IMR-90 (cell line): ENCODE measurements around the gene CCDC88B. TPM values are rescaled to one million over a fixed set of nuclear protein-coding genes. Genes with fewer than 3 reads are reported as not detected.

ENCODE experiments used
- ATAC-seq: fragments of 200-7000 bp; cut with Tn5 transposase; 2 replicates; pipeline ENCODE4 v1.9.1; 2020; ENCODE audit warnings: low read depth, mild to moderate bottlenecking, moderate library complexity
- BruUV-seq: library from RNA; stranded (reverse); fragments of 400-500 nt; replicated peaks from 2 replicates; lab custom pipeline; 2021; lab: Mats Ljungman, UMichigan
- CTCF ChIA-PET: fragments of 300-600 bp; formaldehyde crosslinking; extraction: SDS; loops from one replicate; lab custom pipeline; 2021; ENCODE audit warnings: antibody characterized with exemption; lab: Yijun Ruan, JAX
- POLR2A ChIA-PET: fragments of 300-600 bp; sonication (Branson Sonifier 250); formaldehyde crosslinking; loops from one replicate; lab custom pipeline; 2022; ENCODE audit warnings: antibody characterized with exemption; ENCODE audit not compliant: unreplicated experiment; lab: Charles Lee
- DNase-seq: peaks from one replicate; pipeline ENCODE4 v3.0.0; 2013
- H2AFZ ChIP-seq: replicated peaks from 2 replicates; pipeline ENCODE3; 2013; ENCODE audit warnings: low read length, mild to moderate bottlenecking; ENCODE audit not compliant: poor library complexity
- H2AK5ac ChIP-seq: 2 replicates; pipeline ENCODE4 v1.6.1; 2013; ENCODE audit warnings: low read depth, low read length, inconsistent platforms
- H2AK9ac ChIP-seq: replicated peaks from 2 replicates; pipeline ENCODE3; 2013; ENCODE audit warnings: mild to moderate bottlenecking, low read depth, low read length, moderate library complexity; ENCODE audit not compliant: poor library complexity
- H2BK120ac ChIP-seq: 2 replicates; pipeline ENCODE4 v1.6.1; 2013; ENCODE audit warnings: low read depth, low read length, inconsistent platforms
- H2BK15ac ChIP-seq: 3 replicates; pipeline ENCODE4 v1.6.1; 2013; ENCODE audit warnings: low read depth, low read length, inconsistent platforms
- H2BK20ac ChIP-seq: 2 replicates; pipeline ENCODE4 v1.6.1; 2013; ENCODE audit warnings: low read depth, mild to moderate bottlenecking, inconsistent platforms, low read length, moderate library complexity
- H2BK5ac ChIP-seq: 2 replicates; pipeline ENCODE4 v1.6.1; 2013; ENCODE audit warnings: mild to moderate bottlenecking, low read depth, low read length, inconsistent platforms; ENCODE audit not compliant: poor library complexity, severe bottlenecking
- H3K14ac ChIP-seq: replicated peaks from 2 replicates; pipeline ENCODE4 v1.6.1; 2013; ENCODE audit warnings: low read depth, low read length, inconsistent platforms
- H3K18ac ChIP-seq: 2 replicates; pipeline ENCODE4 v1.6.1; 2013; ENCODE audit warnings: low read depth, low read length, control low read depth
- H3K23ac ChIP-seq: 2 replicates; pipeline ENCODE4 v1.6.1; 2013; ENCODE audit warnings: low read depth, low read length, inconsistent platforms
- H3K27ac ChIP-seq: 2 replicates; pipeline ENCODE4 v1.5.1; 2013; ENCODE audit warnings: mild to moderate bottlenecking, control low read depth, low read length; ENCODE audit not compliant: insufficient read depth
- H3K27me3 ChIP-seq: 2 replicates; pipeline ENCODE4 v1.6.1; 2013; ENCODE audit warnings: low read length; ENCODE audit not compliant: control insufficient read depth, insufficient read depth
- H3K36me3 ChIP-seq: 2 replicates; pipeline ENCODE4 v1.6.1; 2013; ENCODE audit warnings: low read length, mixed read lengths; ENCODE audit not compliant: control insufficient read depth, insufficient read depth
- H3K4ac ChIP-seq: 2 replicates; pipeline ENCODE4 v1.6.1; 2013; ENCODE audit warnings: low read depth, low read length, inconsistent platforms
- H3K4me1 ChIP-seq: 2 replicates; pipeline ENCODE4 v1.6.1; 2013; ENCODE audit warnings: low read length, mixed read lengths; ENCODE audit not compliant: control insufficient read depth, insufficient read depth
- H3K4me2 ChIP-seq: 2 replicates; pipeline ENCODE4 v1.6.1; 2013; ENCODE audit warnings: low read depth, mild to moderate bottlenecking, control low read depth, low read length, moderate library complexity
- H3K4me3 ChIP-seq: 2 replicates; pipeline ENCODE4 v1.5.1; 2013; ENCODE audit warnings: low read depth, mild to moderate bottlenecking, control low read depth, low read length, moderate library complexity; ENCODE audit not compliant: insufficient read depth
- H3K56ac ChIP-seq: 2 replicates; pipeline ENCODE4 v1.6.1; 2013; ENCODE audit warnings: low read length, inconsistent platforms; ENCODE audit not compliant: insufficient read depth; ENCODE audit errors: extremely low read depth
- H3K79me1 ChIP-seq, 2 experiments: 2 replicates each; pipeline ENCODE4 v1.6.1; 2013; ENCODE audit warnings: low read length in 2 of 2, inconsistent platforms in 1 of 2, low read depth in 1 of 2
- H3K9ac ChIP-seq: 2 replicates; pipeline ENCODE4 v1.6.1; 2013; ENCODE audit warnings: low read depth, low read length, control low read depth
- H3K9me1 ChIP-seq: 2 replicates; pipeline ENCODE4 v1.6.1; 2013; ENCODE audit warnings: low read length, inconsistent platforms; ENCODE audit not compliant: insufficient read depth
- H3K9me3 ChIP-seq: 2 replicates; pipeline ENCODE4 v1.6.1; 2013; ENCODE audit warnings: low read length; ENCODE audit not compliant: control insufficient read depth, insufficient read depth
- H4K20me1 ChIP-seq: 2 replicates; pipeline ENCODE4 v1.6.1; 2013; ENCODE audit warnings: low read length, inconsistent platforms; ENCODE audit not compliant: insufficient read depth
- H4K5ac ChIP-seq: 2 replicates; pipeline ENCODE4 v1.6.1; 2013; ENCODE audit warnings: mild to moderate bottlenecking, low read depth, low read length, control low read depth
- H4K8ac ChIP-seq, 2 experiments: 2 replicates each; pipeline ENCODE4 v1.6.1; 2013; ENCODE audit warnings: low read depth in 2 of 2, low read length in 2 of 2, control low read depth in 1 of 2, inconsistent platforms in 1 of 2
- H4K91ac ChIP-seq: 2 replicates; pipeline ENCODE4 v1.6.1; 2013; ENCODE audit warnings: low read depth, low read length, inconsistent platforms; ENCODE audit not compliant: insufficient read depth
- BHLHE40 ChIP-seq: fragments of 150-350 bp; IDR thresholded peaks from 2 replicates; pipeline ENCODE4 v1.6.1; 2016; ENCODE audit warnings: mild to moderate bottlenecking, low read depth, low read length
- CEBPB ChIP-seq: IDR thresholded peaks from 2 replicates; pipeline ENCODE4 v1.6.1; 2012; ENCODE audit warnings: low read depth, low read length, improper control_type of control experiment
- CHD1 ChIP-seq: IDR thresholded peaks from 2 replicates; pipeline ENCODE4 v1.6.1; 2012; ENCODE audit warnings: low read depth, low read length, improper control_type of control experiment
- CTCF ChIP-seq: conservative IDR thresholded peaks from 2 replicates; pipeline ENCODE4 v1.5.1; 2012; ENCODE audit warnings: mild to moderate bottlenecking, low read depth, low read length, improper control_type of control experiment
- ELK1 ChIP-seq: fragments of 150-350 bp; IDR thresholded peaks from 2 replicates; pipeline ENCODE4 v1.6.1; 2016; ENCODE audit warnings: low read depth, mild to moderate bottlenecking, low read length, moderate library complexity, borderline replicate concordance
- FOS ChIP-seq: fragments of 150-350 bp; IDR thresholded peaks from 2 replicates; pipeline ENCODE4 v1.6.1; 2016; ENCODE audit warnings: low read depth, low read length
- MAFK ChIP-seq: IDR thresholded peaks from 2 replicates; pipeline ENCODE4 v1.6.1; 2012; ENCODE audit warnings: low read depth, low read length, improper control_type of control experiment
- MAZ ChIP-seq: IDR thresholded peaks from 2 replicates; pipeline ENCODE4 v1.6.1; 2012; ENCODE audit warnings: low read depth, mild to moderate bottlenecking, low read length, improper control_type of control experiment, moderate library complexity, borderline replicate concordance
- MXI1 ChIP-seq: IDR thresholded peaks from 2 replicates; pipeline ENCODE4 v1.6.1; 2012; ENCODE audit warnings: low read depth, mild to moderate bottlenecking, low read length, moderate library complexity, borderline replicate concordance
- NFE2L2 ChIP-seq: fragments of 150-350 bp; IDR thresholded peaks from 2 replicates; pipeline ENCODE4 v1.6.1; 2016; ENCODE audit warnings: low read depth, mild to moderate bottlenecking, low read length
- POLR2A ChIP-seq: IDR thresholded peaks from 2 replicates; pipeline ENCODE4 v1.6.1; 2012; ENCODE audit warnings: mild to moderate bottlenecking, low read depth, low read length
- RAD21 ChIP-seq: IDR thresholded peaks from 2 replicates; pipeline ENCODE4 v1.6.1; 2012; ENCODE audit warnings: low read length, improper control_type of control experiment
- RCOR1 ChIP-seq: IDR thresholded peaks from 2 replicates; pipeline ENCODE4 v1.6.1; 2012; ENCODE audit warnings: mild to moderate bottlenecking, low read length, improper control_type of control experiment; ENCODE audit not compliant: insufficient replicate concordance
- RFX5 ChIP-seq: IDR thresholded peaks from 2 replicates; pipeline ENCODE4 v1.8.0; 2012; ENCODE audit warnings: low read depth, mild to moderate bottlenecking, low read length, moderate library complexity
- SMC3 ChIP-seq: fragments of 150-350 bp; IDR thresholded peaks from 2 replicates; pipeline ENCODE4 v1.6.1; 2016; ENCODE audit warnings: low read depth, mild to moderate bottlenecking, antibody characterized with exemption, low read length, moderate library complexity
- USF2 ChIP-seq: fragments of 150-350 bp; IDR thresholded peaks from 2 replicates; pipeline ENCODE4 v1.6.1; 2017; ENCODE audit warnings: mild to moderate bottlenecking, antibody characterized with exemption, low read length, low read depth
- WGBS, 2 experiments: methylation state at CpG; one replicate each; pipeline versions ENCODE4 v1.1.5 to v1.1.7; 2013; ENCODE audit warnings: missing lambda C conversion rate in 2 of 2; ENCODE audit not compliant: insufficient read length in 1 of 2; ENCODE audit errors: extremely low coverage in 2 of 2; 5-methylcytosine and 5-hydroxymethylcytosine counted together
- dilution Hi-C: fragments of 300-500 bp; cut with HindIII; formaldehyde crosslinking; loops from one replicate; pipeline ENCODE4 v1.14.3; 2018; ENCODE audit warnings: low sequenced_read_pairs; ENCODE audit not compliant: unreplicated experiment
- in situ Hi-C: fragments of 300-500 bp; cut with MboI; formaldehyde crosslinking; loops from 3 replicates; pipeline ENCODE4 v1.14.3; 2019; ENCODE audit warnings: low sequenced_read_pairs, inconsistent platforms, mixed read lengths
- intact Hi-C: fragments of 100-400 bp; cut with micrococcal nuclease; formaldehyde crosslinking; loops from 2 replicates; pipeline ENCODE4 v1.10.0; 2022
- polyA plus RNA-seq, 3 experiments: library from polyadenylated mRNA; depleted of rRNA; stranded (reverse); fragments of >200 nt; gene quantifications; 2 replicates each; pipeline ENCODE4 v1.2.3, GENCODE V29; 2012; ENCODE audit warnings: low replicate concordance in 1 of 3
- total RNA-seq: library from RNA; depleted of rRNA; stranded (reverse); fragments of >200 nt; gene quantifications from 2 replicates; pipeline ENCODE4 v1.2.3, GENCODE V29; 2012

Gene CCDC88B
- total and polyA plus RNA-seq, 2 of the 4 experiments (the other 2 are of a cell fraction) = 1.3 to 2.5 TPM

- H3K27ac ChIP-seq = no peak overlapping the region
- no peaks in the 10 kb centered on the region for H3K27me3 ChIP-seq
- TF ChIP-seq MAZ = no peak
- TF ChIP-seq USF2 = no peak
- TF ChIP-seq ELK1 = no peak
- no peak for TF ChIP-seq CTCF
- TF ChIP-seq NFE2L2 = no peak
- no peak for TF ChIP-seq BHLHE40
- no peak for TF ChIP-seq RAD21
- no peak for TF ChIP-seq RFX5
- TF ChIP-seq FOS = no peak
- no peak for TF ChIP-seq POLR2A
- no peak for TF ChIP-seq CEBPB
- no peak for TF ChIP-seq MAFK
- TF ChIP-seq SMC3 = no peak
- no peak for TF ChIP-seq CHD1
- no peak for TF ChIP-seq MXI1
- TF ChIP-seq RCOR1 = no peak
- in situ Hi-C loops = no loop called here
- no peak overlapping the region for H2BK120ac ChIP-seq
- intact Hi-C loops = no loop called here
- no peak overlapping the region for H4K5ac ChIP-seq
- H3K9me3 ChIP-seq = no peaks in the 10 kb centered on the region
- no peak overlapping the region for H3K56ac ChIP-seq
- peaks cover 15% of the 10 kb centered on the region; the same call in 1 of the 2 replicates for H3K36me3 ChIP-seq
- H2BK5ac ChIP-seq = no peak overlapping the region
- no peak for DNase-seq
- no peak overlapping the region for H2AFZ ChIP-seq
- no peak overlapping the region for H3K14ac ChIP-seq
- dilution Hi-C loops = no loop called here
- no peak overlapping the region for H3K23ac ChIP-seq
- 95% methylated on average over 13 of the region's 24 CpGs; no CpG with 5 or more reads in 1 of the 2 experiments for WGBS, 2 experiments
- H4K91ac ChIP-seq = no peak overlapping the region
- H3K4me1 ChIP-seq = peaks cover 6% of the 10 kb centered on the region
- H2BK20ac ChIP-seq = no peak overlapping the region
- H3K9me1 ChIP-seq = peaks cover 11% of the 10 kb centered on the region
- no peak overlapping the region for H4K8ac ChIP-seq
- no peak overlapping the region for H3K9ac ChIP-seq
- no peak for ATAC-seq
- H3K4me2 ChIP-seq = no peak overlapping the region
- H3K18ac ChIP-seq = no peak overlapping the region
- H3K4me3 ChIP-seq = no peak overlapping the region
- no peak overlapping the region for H2AK9ac ChIP-seq
- CTCF ChIA-PET = no interaction called here
- POLR2A ChIA-PET = no interaction called here
- BruUV-seq = no TSS peak
- H3K79me1 ChIP-seq = peaks cover 12 to 39% of the 10 kb centered on the region in 2 experiments
- H2AK5ac ChIP-seq = no peak overlapping the region
- no peak overlapping the region for H3K4ac ChIP-seq
- no peak overlapping the region for H2BK15ac ChIP-seq
- no peaks in the 10 kb centered on the region for H4K20me1 ChIP-seq
Measured at GRCh38 chr11:64314805-64315561, 25.0 kb upstream of the CCDC88B start.
